ENCODE measurements around the gene NOS1AP.

DNA sequence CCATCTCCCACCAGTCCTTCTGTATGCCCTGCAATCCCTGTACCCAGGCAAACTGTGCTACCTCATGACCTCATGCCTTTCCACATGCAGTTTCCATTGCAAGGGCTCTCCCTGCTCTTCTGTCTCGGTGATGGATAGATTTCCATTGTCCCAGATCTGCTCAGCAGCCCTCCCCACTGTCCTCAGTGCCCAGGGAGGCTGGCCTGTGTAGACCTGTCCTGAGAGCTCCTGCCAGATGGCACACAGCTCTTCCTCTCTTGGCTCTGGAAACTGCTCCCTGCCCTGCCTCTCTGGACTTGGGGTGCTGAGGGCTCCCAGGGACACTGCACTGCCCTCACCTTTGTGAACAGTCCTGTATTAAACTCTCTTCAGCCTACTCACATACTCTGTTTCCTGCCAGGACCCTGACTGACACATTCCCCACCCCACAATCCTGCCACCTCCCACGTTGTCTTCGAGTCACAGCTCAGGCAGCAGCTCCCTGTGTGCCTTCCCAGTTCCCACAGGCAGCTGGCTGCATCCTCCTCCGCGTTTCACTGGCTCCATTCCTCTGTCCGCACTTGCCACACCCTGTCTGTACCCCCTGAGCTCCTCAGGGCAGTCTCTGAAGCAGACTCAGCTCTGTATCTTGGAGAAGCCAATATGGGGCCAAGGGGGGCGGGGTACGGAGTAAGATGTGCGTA lies 250.1 kb downstream of the NOS1AP start:
- TF ChIP-seq CTCF (IDR thresholded peaks at IDR 0.05), result no peak
- TF ChIP-seq POLR2A (IDR thresholded peaks at IDR 0.05), result no peak

Data from body of pancreas (tissue), 4 donors.